Activated CD4-positive, CD25-positive, alpha-beta regulatory T cell treated with anti-CD3 and anti-CD28 coated beads, Interleukin-2, amount 50 U/mL, for 16 hours (primary cell): ENCODE results near the gene LRRK1.

Source experiments
- DNase-seq: peaks from one replicate; pipeline ENCODE4 v3.0.0-alpha.2; 2020; ENCODE audit warnings: low read depth, low spot score

Gene LRRK1

GRCh38 chr15:101112336-101113113, 193.4 kb downstream of the LRRK1 start:
- DNase-seq, result no peak

GRCh38 chr15:101113114-101114005, 194.2 kb downstream of the LRRK1 start:
- DNase-seq, result no peak

- no peak for DNase-seq
These were observed 195.0 kb downstream of the LRRK1 start for GRCh38 chr15:101114166-101114565.

- no peak for DNase-seq
These were observed 195.5 kb downstream of the LRRK1 start for GRCh38 chr15:101114610-101115009.

- no peak for DNase-seq
These were observed 196.2 kb downstream of the LRRK1 start for GRCh38 chr15:101115393-101115785.

- DNase-seq, result no peak
These were observed 196.9 kb downstream of the LRRK1 start for GRCh38 chr15:101115786-101116680.

GRCh38 chr15:101116681-101116976, 197.5 kb downstream of the LRRK1 start:
- no peak for DNase-seq

GRCh38 chr15:101118116-101118515, 199.0 kb downstream of the LRRK1 start:
- no peak for DNase-seq

GRCh38 chr15:101118615-101119014, 199.5 kb downstream of the LRRK1 start:
- DNase-seq, result no peak

- no peak for DNase-seq
These were observed 200.0 kb downstream of the LRRK1 start for GRCh38 chr15:101119181-101119580.
